SK-N-SH (cell line): ENCODE measurements around the gene PRSS48. TPM values are rescaled to one million over a fixed set of nuclear protein-coding genes. Genes with fewer than 3 reads are reported as not detected.

Experiments used
- CTCF ChIA-PET: fragments of 300-600, 350-600 bp; formaldehyde crosslinking; extraction: SDS; loops from one replicate; lab custom pipeline; 2021; lab: Yijun Ruan, JAX
- POLR2A ChIA-PET: fragments of 350-600 bp; sonication (Branson Sonifier 250); formaldehyde crosslinking; extraction: SDS; loops from one replicate; lab custom pipeline; 2020; ENCODE audit warnings: antibody characterized with exemption, inconsistent platforms; lab: Yijun Ruan, JAX
- DNase-seq: peaks from one replicate; pipeline ENCODE4 v3.0.0; 2012
- H2AFZ ChIP-seq: fragments of 200-600 bp; sonication (generic); 2 replicates; pipeline ENCODE4 v1.8.1; 2016; ENCODE audit warnings: antibody characterized with exemption, mild to moderate bottlenecking, low read depth
- H3F3A ChIP-seq: fragments of 200-600 bp; sonication (generic); replicated peaks from 2 replicates; pipeline ENCODE3; 2016; ENCODE audit warnings: antibody characterized with exemption, mild to moderate bottlenecking; ENCODE audit not compliant: insufficient read depth
- H3K27ac ChIP-seq, 2 experiments: fragments of 200-500 bp in 1 of 2; fragments of 200-600 bp in 1 of 2; sonication (Bioruptor generic) in 1 of 2; sonication (generic), shearing (Covaris generic) in 1 of 2; 2 replicates each; pipeline versions ENCODE4 v1.5.1 to v1.6.1; 2014 to 2016; ENCODE audit warnings: low read depth in 2 of 2, inconsistent platforms in 1 of 2, low read length in 1 of 2, mild to moderate bottlenecking in 1 of 2, mixed read lengths in 1 of 2
- H3K27me3 ChIP-seq: fragments of 200-600 bp; sonication (generic), shearing (Covaris generic); 2 replicates; pipeline ENCODE4 v1.6.1; 2016; ENCODE audit warnings: mixed run types; ENCODE audit not compliant: insufficient read depth
- H3K36me3 ChIP-seq, 2 experiments: fragments of 200-500 bp in 1 of 2; fragments of 200-600 bp in 1 of 2; sonication (Bioruptor generic) in 1 of 2; sonication (generic) in 1 of 2; replicated peaks in 1 of 2; 2 replicates each; pipeline versions ENCODE3 to v1.5.1; 2014 to 2016; ENCODE audit warnings: low read length in 1 of 2, mild to moderate bottlenecking in 1 of 2; ENCODE audit not compliant: insufficient read depth in 2 of 2, control insufficient read depth in 1 of 2
- H3K4me1 ChIP-seq, 2 experiments: fragments of 200-500 bp in 1 of 2; fragments of 200-600 bp in 1 of 2; sonication (Bioruptor generic) in 1 of 2; sonication (generic), shearing (Covaris generic) in 1 of 2; 2 replicates each; pipeline versions ENCODE4 v1.5.1 to v1.6.1; 2014 to 2016; ENCODE audit warnings: low read depth in 1 of 2, low read length in 1 of 2, mixed run types in 1 of 2; ENCODE audit not compliant: insufficient read depth in 2 of 2, control insufficient read depth in 1 of 2
- H3K4me2 ChIP-seq: fragments of 200-600 bp; sonication (generic), shearing (Covaris generic); 2 replicates; pipeline ENCODE4 v1.6.1; 2017; ENCODE audit warnings: mixed run types
- H3K4me3 ChIP-seq, 2 experiments: fragments of 200-500 bp in 1 of 2; fragments of 200-600 bp in 1 of 2; sonication (Bioruptor generic) in 1 of 2; sonication (generic), shearing (Covaris generic) in 1 of 2; 2 replicates each; pipeline versions ENCODE4 v1.5.1 to v1.8.1; 2014 to 2016; ENCODE audit warnings: low read depth in 2 of 2, inconsistent platforms in 1 of 2, low read length in 1 of 2, mild to moderate bottlenecking in 1 of 2, mixed read lengths in 1 of 2, moderate library complexity in 1 of 2
- H3K79me2 ChIP-seq: fragments of 200-600 bp; sonication (generic); 2 replicates; pipeline ENCODE4 v1.8.1; 2017; ENCODE audit warnings: mild to moderate bottlenecking; ENCODE audit not compliant: insufficient read depth
- H3K9ac ChIP-seq: fragments of 200-600 bp; sonication (generic); 2 replicates; pipeline ENCODE4 v1.6.1; 2017; ENCODE audit warnings: mixed run types
- H3K9me2 ChIP-seq: fragments of 200-600 bp; sonication (generic); 2 replicates; pipeline ENCODE4 v1.6.1; 2017; ENCODE audit warnings: mixed run types
- H3K9me3 ChIP-seq: fragments of 200-600 bp; sonication (generic); 2 replicates; pipeline ENCODE4 v1.6.1; 2017; ENCODE audit warnings: mixed run types, mild to moderate bottlenecking, moderate library complexity
- H4K20me1 ChIP-seq: fragments of 200-600 bp; sonication (generic); 2 replicates; pipeline ENCODE4 v1.6.1; 2017; ENCODE audit warnings: mild to moderate bottlenecking, mixed run types; ENCODE audit not compliant: insufficient read depth
- CHD2 ChIP-seq: fragments of 150-350 bp; IDR thresholded peaks from 2 replicates; pipeline ENCODE4 v1.6.1; 2018; ENCODE audit warnings: low read length; ENCODE audit not compliant: partially characterized antibody
- ELF1 ChIP-seq: IDR thresholded peaks from 2 replicates; pipeline ENCODE4 v1.4.0; 2012
- EP300 ChIP-seq, 2 experiments: IDR thresholded peaks; 2 replicates each; pipeline versions ENCODE4 v1.4.0 to v1.6.1; 2012; ENCODE audit warnings: borderline replicate concordance in 1 of 2, low read depth in 1 of 2, low read length in 1 of 2
- FOSL2 ChIP-seq: IDR thresholded peaks from 2 replicates; pipeline ENCODE4 v1.4.0; 2012; ENCODE audit warnings: low read depth, mild to moderate bottlenecking, moderate library complexity, borderline replicate concordance
- FOXJ3 ChIP-seq: sonication (generic); formaldehyde crosslinking; IDR thresholded peaks from 2 replicates; pipeline ENCODE4 v1.5.1; 2020; ENCODE audit warnings: mild to moderate bottlenecking, missing genetic modification reagents
- FOXM1 ChIP-seq: IDR thresholded peaks from 2 replicates; pipeline ENCODE4 v1.4.0; 2012; ENCODE audit warnings: low read depth, mild to moderate bottlenecking
- GABPA ChIP-seq: IDR thresholded peaks from 2 replicates; pipeline ENCODE4 v1.4.0; 2012; ENCODE audit warnings: low read depth, mild to moderate bottlenecking
- GATA2 ChIP-seq: sonication (generic); formaldehyde crosslinking; IDR thresholded peaks from 2 replicates; pipeline ENCODE4 v1.5.0; 2020; ENCODE audit warnings: mild to moderate bottlenecking, missing genetic modification reagents
- JUND ChIP-seq: IDR thresholded peaks from 2 replicates; pipeline ENCODE4 v1.4.0; 2012
- MAX ChIP-seq: IDR thresholded peaks from 2 replicates; pipeline ENCODE4 v1.4.0; 2012; ENCODE audit warnings: low read depth
- MEF2A ChIP-seq: IDR thresholded peaks from 2 replicates; pipeline ENCODE4 v1.4.0; 2012; ENCODE audit warnings: low read depth, borderline replicate concordance
- MXI1 ChIP-seq: IDR thresholded peaks from 2 replicates; pipeline ENCODE4 v1.6.1; 2012; ENCODE audit warnings: mild to moderate bottlenecking, low read depth, low read length, improper control_type of control experiment
- NFIC ChIP-seq: IDR thresholded peaks from 2 replicates; pipeline ENCODE4 v1.4.0; 2012; ENCODE audit warnings: borderline replicate concordance
- PBX3 ChIP-seq: IDR thresholded peaks from 2 replicates; pipeline ENCODE4; 2012
- POLR2AphosphoS5 ChIP-seq: IDR thresholded peaks from 2 replicates; pipeline ENCODE4 v1.6.1; 2012; ENCODE audit warnings: low read depth, low read length
- RAD21 ChIP-seq: IDR thresholded peaks from 2 replicates; pipeline ENCODE4 v1.6.1; 2012; ENCODE audit warnings: mild to moderate bottlenecking, low read length
- RCOR1 ChIP-seq: fragments of 150-350 bp; IDR thresholded peaks from 2 replicates; pipeline ENCODE4 v1.6.1; 2017; ENCODE audit warnings: antibody characterized with exemption, low read length
- REST ChIP-seq: IDR thresholded peaks from 2 replicates; pipeline ENCODE4 v1.6.1; 2012; ENCODE audit warnings: mild to moderate bottlenecking, low read depth, low read length, moderate library complexity
- RFX5 ChIP-seq: IDR thresholded peaks from 2 replicates; pipeline ENCODE4 v1.6.1; 2012; ENCODE audit warnings: mild to moderate bottlenecking, improper control_type of control experiment, low read length
- RXRA ChIP-seq: IDR thresholded peaks from 2 replicates; pipeline ENCODE4 v1.4.0; 2012; ENCODE audit warnings: low read depth, mild to moderate bottlenecking, borderline replicate concordance
- SIN3A ChIP-seq: IDR thresholded peaks from 2 replicates; pipeline ENCODE4 v1.6.1; 2012; ENCODE audit warnings: low read depth, mild to moderate bottlenecking, low read length, moderate library complexity, borderline replicate concordance
- TAF1 ChIP-seq: IDR thresholded peaks from 2 replicates; pipeline ENCODE4 v1.6.1; 2012; ENCODE audit warnings: low read depth, mild to moderate bottlenecking, low read length, moderate library complexity, borderline replicate concordance
- TCF12 ChIP-seq: IDR thresholded peaks from 2 replicates; pipeline ENCODE4 v1.4.0; 2012
- TEAD4 ChIP-seq: IDR thresholded peaks from 2 replicates; pipeline ENCODE4 v1.4.0; 2012; ENCODE audit warnings: mild to moderate bottlenecking, borderline replicate concordance; ENCODE audit not compliant: insufficient read depth
- USF1 ChIP-seq: IDR thresholded peaks from 2 replicates; pipeline ENCODE4 v1.4.0; 2012; ENCODE audit warnings: low read depth, borderline replicate concordance
- USF2 ChIP-seq: fragments of 150-350 bp; IDR thresholded peaks from 2 replicates; pipeline ENCODE4 v1.6.1; 2017; ENCODE audit warnings: antibody characterized with exemption, low read length, low read depth, borderline replicate concordance
- ZBTB33 ChIP-seq: IDR thresholded peaks from 2 replicates; pipeline ENCODE4 v1.4.0; 2012; ENCODE audit warnings: low read depth, borderline replicate concordance
- WGBS: methylation state at CpG from one replicate; pipeline ENCODE4 v1.1.6; 2017; ENCODE audit warnings: low lambda C conversion rate; 5-methylcytosine and 5-hydroxymethylcytosine counted together
- polyA plus RNA-seq, 3 experiments: library from polyadenylated mRNA; depleted of rRNA; stranded (reverse); fragments of >200 nt; gene quantifications; 2 replicates each; pipeline ENCODE4 v1.2.3, GENCODE V29; 2012

Gene PRSS48
- polyA plus RNA-seq, 1 of the 3 experiments (the other 2 are of a cell fraction), result not detected

GRCh38 chr4:151302432-151302831, 25.5 kb downstream of the PRSS48 start:
- H3K27me3 ChIP-seq, result no peaks in the 10 kb centered on the region
- no peak for DNase-seq
- H3K9me2 ChIP-seq, result no peaks in the 10 kb centered on the region
- H2AFZ ChIP-seq, result no peak overlapping the region
- no peaks in the 10 kb centered on the region for H3K9me3 ChIP-seq
- H3K36me3 ChIP-seq, result no peaks in the 10 kb centered on the region
- H3K79me2 ChIP-seq, result peaks cover 57% of the 10 kb centered on the region
- H3K4me2 ChIP-seq, result 0 out of 2 replicates have a peak overlapping the region, but pooled peaks have one; percentile 13
- H4K20me1 ChIP-seq, result peaks cover 4% of the 10 kb centered on the region; the same call in 1 of the 2 replicates
- no peak overlapping the region for H3K4me3 ChIP-seq
- peak overlapping the region in 1 of 2 experiments; percentile 37; a peak in 1 of 4 replicates for H3K27ac ChIP-seq
- CTCF ChIA-PET, result no interaction called here
- 45% methylated on average over 4 of the region's 4 CpGs for whole genome bisulfite sequencing
- POLR2A ChIA-PET, result no interaction called here
- H3K9ac ChIP-seq, result no peak overlapping the region
- peaks cover 0 to 14% of the 10 kb centered on the region in 2 experiments; a peak in 1 of 4 replicates for H3K4me1 ChIP-seq
- H3F3A ChIP-seq, result peaks cover 16% of the 10 kb centered on the region
- TF ChIP-seq EP300 (IDR thresholded peaks at IDR 0.05; ENCODE audit: borderline replicate concordance in 1 of 2, low read depth in 1 of 2, low read length in 1 of 2), result peak in 1 of 2 experiments; percentile 57; a peak in 1 of 4 replicates
- TF ChIP-seq MXI1, result no peak
- TF ChIP-seq RFX5, result no peak
- TF ChIP-seq TEAD4, result no peak
- TF ChIP-seq MEF2A, result 0 out of 2 replicates have a peak, but pooled peaks have one; percentile 16
- no peak for TF ChIP-seq RAD21
- TF ChIP-seq NFIC, result no peak
- no peak for TF ChIP-seq POLR2AphosphoS5
- no peak; the same call in 1 of the 2 replicates for TF ChIP-seq ELF1
- TF ChIP-seq PBX3, result peak; percentile 89
- TF ChIP-seq CHD2, result no peak
- no peak for TF ChIP-seq FOXJ3 (CRISPR knock-in tag)
- peak; percentile 66 for TF ChIP-seq TCF12
- TF ChIP-seq SIN3A, result no peak
- peak; percentile 74; the same call in 1 of the 2 replicates for TF ChIP-seq USF1
- TF ChIP-seq RCOR1, result no peak
- TF ChIP-seq FOSL2, result peak; percentile 66
- peak; percentile 88 for TF ChIP-seq MAX
- TF ChIP-seq GATA2 (CRISPR knock-in tag), result no peak
- no peak for TF ChIP-seq REST
- TF ChIP-seq USF2, result no peak
- no peak for TF ChIP-seq FOXM1
- TF ChIP-seq ZBTB33, result no peak
- peak; percentile 83 for TF ChIP-seq RXRA
- no peak for TF ChIP-seq GABPA
- TF ChIP-seq TAF1, result no peak
- TF ChIP-seq JUND, result peak; percentile 58
